Right lobe of liver (tissue), 4 donors: ENCODE results near the gene ANKRD53.

ENCODE experiments used
- CTCF ChIP-seq, 4 donors: fragments of 200-600 bp in 3 of 4; fragments of 450-650 bp in 1 of 4; IDR thresholded peaks; one replicate each; pipeline versions ENCODE4 v1.5.1 to v1.8.0; 2016 to 2022; ENCODE audit warnings: antibody characterized with exemption in 4 of 4, mild to moderate bottlenecking in 2 of 4
- POLR2A ChIP-seq: fragments of 450-650 bp; IDR thresholded peaks from one replicate; pipeline ENCODE4 v1.6.1; 2017; ENCODE audit warnings: antibody characterized with exemption, mild to moderate bottlenecking
- donor health status: DM: no; HTN: no; CAD: no.
- donor health status: DM: no; HTN: no; CAD: no.
- donor health status: DM: no; HTN: yes; CAD: no.

- TF ChIP-seq CTCF (IDR thresholded peaks at IDR 0.05) (no peak), POLR2A (no peak)
Observed at GRCh38 chr2:70947556-70948184, 30.8 kb upstream of the ANKRD53 start.
